NCI-H446 treated with DMSO at 0.1 percent for 48 hours (cell line): ENCODE results near the gene NPC1.

Experiments used
- DNase-seq: peaks from one replicate; lab custom pipeline; 2025; lab: John Stamatoyannopoulos, UW

The NPC1 gene

GRCh38 chr18:23548275-23548674, 38.0 kb downstream of the NPC1 start:
- no peak for DNase-seq

- DNase-seq, result no peak
These were observed 38.5 kb downstream of the NPC1 start for GRCh38 chr18:23547846-23548245.

DNA sequence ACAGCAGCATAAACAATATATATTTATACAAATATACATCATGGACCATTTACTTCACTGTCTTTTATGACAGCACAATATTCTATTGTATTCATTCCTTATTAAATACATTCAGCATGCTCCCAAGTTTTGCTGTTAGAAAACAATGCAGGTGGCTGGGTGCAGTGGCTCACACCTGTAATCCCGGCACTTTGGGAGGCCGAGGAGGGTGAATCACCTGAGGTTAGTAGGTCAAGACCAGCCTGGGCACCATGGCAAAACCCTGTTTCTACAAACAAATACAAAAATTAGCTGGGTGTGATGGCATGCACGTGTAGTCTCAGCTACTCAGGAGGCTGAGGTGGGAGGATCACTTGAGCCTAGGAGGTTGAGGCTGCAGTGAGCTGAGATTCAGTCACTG, 39.0 kb downstream of the NPC1 start:
- DNase-seq, result no peak

- no peak for DNase-seq
These were observed 41.0 kb downstream of the NPC1 start for GRCh38 chr18:23545247-23545789.

DNA sequence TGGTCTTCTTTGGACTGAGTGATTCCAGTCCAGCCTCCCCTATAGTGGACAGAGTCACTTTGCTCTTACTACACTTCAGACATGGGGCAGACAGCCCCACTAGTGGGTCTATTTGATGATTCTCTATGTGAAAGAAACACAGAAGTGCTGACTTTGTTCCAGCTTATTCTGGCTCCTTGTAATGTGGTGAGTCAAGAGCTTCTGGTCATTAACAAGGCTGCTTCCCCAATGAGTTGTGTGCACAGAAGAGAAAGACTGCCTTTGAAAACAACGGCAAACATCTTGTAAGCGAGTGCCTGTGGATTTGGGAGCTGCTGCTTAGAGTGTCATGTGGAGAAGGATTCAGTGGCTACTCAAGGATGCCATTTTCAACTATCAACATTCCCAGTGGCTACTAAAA, 43.8 kb downstream of the NPC1 start:
- no peak for DNase-seq

GRCh38 chr18:23541349-23542093, 44.8 kb downstream of the NPC1 start:
- DNase-seq, result no peak

DNA sequence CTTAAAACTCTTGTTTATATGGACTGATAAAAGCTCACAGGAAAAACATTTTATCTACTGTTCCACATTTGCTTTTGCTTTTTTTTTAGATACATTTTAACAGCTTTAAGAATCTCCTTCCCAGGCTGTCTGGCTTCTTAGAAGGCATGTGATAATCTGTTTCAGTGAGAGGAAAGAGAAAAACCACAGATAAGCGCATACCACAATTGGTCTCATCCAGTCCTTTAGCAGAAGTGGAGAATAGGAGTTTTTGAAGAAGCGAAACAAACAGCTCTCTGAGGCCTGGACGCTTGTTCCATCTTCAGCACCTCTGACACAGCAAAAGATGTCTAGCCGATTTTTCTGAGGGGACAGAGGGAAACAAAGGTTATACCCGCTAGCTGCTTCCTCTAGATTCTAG, 45.4 kb downstream of the NPC1 start:
- DNase-seq, result no peak

DNA sequence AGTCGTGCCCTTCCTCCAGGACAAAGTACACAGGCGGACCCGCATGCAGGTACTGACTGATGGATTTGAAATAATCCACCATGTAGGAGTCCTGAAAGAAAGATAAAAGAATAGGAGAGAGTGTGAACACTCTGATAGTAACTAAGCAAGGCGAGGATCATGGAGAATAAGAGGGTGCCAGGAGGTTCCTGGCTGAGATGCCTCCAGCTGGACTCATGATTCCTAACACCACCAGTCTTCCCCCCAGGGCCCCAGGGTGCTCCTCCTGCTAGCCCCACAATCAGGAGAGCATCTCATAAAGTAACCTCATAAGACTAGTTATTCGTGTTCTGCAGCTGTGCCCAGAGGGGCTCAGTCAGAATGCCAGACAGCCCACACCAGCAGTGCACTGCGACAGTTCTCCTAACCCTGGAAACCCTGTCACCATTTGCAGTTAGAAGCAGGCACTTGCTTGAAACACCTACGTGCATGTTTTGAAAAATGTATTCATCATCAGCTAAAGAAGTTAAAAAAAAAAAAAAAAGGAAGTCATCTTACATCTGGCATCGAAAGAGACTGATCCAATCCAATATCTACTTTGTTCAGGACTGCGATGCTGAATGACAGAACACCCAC, 46.3 kb downstream of the NPC1 start:
- no peak for DNase-seq

- no peak for DNase-seq
These were observed 47.0 kb downstream of the NPC1 start for GRCh38 chr18:23539296-23539695.

DNA sequence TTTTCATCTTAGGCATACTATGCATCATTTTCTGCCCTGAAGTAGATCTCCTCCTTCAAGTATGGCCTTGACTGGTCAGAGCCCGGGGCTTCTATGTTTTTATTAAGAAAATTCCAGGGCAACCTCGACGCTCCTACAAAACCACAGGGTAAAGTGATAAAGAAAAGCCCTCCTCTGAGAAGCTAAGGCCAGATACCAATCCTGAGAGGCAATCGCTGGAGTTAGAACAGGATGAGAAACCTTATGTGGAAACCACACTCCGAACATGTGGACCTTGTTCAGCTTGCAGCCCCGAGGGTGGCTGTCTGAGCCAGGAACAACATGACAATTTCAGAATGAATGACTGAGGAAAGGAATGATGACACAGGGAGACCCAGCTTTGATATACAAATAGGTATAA, 47.4 kb downstream of the NPC1 start:
- DNase-seq, result no peak

GRCh38 chr18:23538001-23538400, 48.3 kb downstream of the NPC1 start:
- no peak for DNase-seq

DNA sequence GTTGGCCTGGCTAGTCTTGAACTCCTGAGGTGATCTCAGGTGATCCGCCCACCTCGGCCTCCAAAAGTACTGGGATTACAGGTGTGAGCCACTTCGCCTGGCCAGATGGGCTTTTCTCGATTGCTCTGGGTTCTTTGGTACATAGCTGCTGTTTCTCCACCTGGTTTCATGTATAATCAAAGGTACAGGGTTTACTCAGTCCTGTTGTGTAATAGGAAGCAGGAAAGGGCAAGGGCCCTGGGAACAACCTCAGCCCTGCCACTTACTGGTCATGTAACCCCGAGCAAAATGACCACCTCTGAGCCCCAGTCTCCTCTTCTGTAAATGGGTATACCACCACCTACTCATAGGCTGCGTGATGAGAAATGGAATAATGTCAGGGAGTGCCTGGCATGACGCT, 49.0 kb downstream of the NPC1 start:
- DNase-seq, result no peak

- no peak for DNase-seq
These were observed 50.1 kb downstream of the NPC1 start for GRCh38 chr18:23536204-23536603.

DNA sequence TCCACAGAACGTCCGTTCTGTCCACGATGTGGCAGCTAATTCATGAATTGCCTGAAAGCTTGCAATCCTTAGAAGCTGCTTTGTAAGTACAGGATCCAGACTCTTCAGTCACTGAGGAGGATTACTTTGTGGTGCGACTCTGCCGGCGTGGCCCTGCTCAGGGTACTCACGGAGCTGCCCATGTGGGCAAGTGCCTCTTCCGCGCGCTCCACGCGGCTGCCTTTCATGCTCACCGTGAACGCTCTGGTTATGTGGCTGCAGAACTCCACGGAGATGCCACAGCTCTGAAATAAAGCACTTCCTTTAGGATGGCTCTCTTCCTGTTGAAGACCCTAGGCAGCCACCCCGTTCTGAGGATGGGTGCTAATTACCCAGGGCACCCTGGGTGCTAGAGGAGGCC, 52.0 kb downstream of the NPC1 start:
- DNase-seq, result no peak

GRCh38 chr18:23532848-23533247, 53.5 kb downstream of the NPC1 start:
- DNase-seq, result no peak

- DNase-seq, result no peak
These were observed 54.4 kb downstream of the NPC1 start for GRCh38 chr18:23531912-23532311.

DNA sequence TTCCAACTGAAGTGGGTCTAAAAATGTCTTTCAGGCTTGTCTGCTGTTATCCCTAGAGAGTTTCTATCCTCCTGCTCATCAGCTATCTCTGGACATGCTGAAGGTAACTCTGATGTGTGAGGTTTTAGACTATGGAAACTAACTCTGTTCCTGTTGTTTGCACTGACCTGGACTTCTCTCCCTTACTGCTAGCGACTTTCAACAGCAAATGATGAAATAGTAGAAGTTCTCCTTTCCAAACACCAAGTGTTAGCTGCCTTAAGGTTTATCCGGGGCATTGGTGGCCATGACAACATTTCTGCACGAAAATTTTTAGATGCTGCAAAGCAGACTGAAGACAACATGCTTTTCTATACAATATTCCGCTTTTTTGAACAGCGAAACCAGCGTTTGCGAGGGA, 56.1 kb downstream of the NPC1 start:
- DNase-seq, result no peak

DNA sequence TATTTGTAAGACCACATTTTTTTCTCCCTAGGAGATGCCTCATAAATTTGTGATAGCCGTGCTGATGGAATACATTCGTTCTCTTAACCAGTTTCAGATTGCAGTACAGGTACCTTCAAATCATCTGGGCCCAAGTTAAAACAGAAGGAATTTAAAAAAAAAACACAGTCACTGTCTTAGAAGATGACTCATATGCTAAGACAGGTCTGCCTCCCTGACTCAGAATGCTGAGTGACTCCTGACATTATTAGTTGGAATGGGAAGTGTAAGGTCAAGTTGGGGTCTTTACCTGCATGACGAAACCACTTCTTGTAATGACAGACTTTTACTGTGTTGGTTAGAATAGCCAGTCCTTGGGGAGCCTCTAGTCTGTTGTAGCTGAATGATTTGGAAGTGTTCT, 56.7 kb downstream of the NPC1 start:
- no peak for DNase-seq

- no peak for DNase-seq
These were observed 57.5 kb downstream of the NPC1 start for GRCh38 chr18:23528580-23529472.

DNA sequence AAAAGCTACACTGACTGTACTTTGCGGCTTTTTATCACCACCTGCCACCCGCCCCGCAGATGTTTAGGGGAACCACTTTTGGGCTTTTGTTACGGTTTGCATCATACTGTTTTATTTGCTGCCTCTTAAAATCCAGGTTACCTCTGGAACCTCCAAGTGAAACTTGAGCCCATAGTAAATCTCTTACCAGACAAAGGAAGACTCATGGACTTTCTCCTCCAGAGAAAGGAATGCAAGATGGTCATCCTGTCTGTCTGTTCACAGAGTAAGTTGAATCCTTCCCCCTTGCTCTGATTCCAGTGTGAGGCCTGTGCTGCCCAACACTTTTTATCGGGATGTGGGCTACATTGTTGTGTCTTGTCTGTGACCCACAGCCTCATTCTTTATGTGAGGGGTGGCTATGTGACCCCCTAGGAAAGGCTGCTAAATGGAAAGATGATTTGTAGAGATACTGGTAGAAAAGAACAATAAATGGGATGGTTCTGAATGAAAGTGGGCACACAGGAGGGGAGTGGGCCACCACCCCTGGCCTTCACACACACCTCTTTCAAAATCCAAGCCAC, 59.7 kb downstream of the NPC1 start:
- no peak for DNase-seq

DNA sequence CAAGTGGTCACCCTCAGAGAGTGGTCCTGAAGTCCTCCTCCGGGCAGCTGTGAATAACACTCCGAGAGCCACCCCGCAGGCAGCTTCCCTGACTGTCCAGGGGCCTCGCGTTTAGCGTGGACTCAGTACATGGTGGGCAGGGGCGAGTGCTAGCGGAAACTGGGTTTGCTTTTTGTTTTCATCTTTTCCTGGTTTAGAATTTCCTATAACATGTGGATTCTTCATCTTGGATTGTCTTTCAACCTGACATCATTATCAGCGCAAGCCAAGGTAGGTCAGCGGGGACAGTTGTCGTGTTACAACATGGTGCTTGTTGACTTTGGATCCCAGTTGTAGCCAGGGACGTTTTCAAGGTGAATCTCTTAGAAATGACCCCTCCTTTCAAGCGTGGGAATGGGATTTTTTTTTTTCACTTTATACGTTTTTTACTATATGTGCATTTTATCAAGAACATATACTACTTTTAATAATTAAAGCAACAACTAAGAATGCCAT, 62.0 kb downstream of the NPC1 start:
- DNase-seq, result no peak
